ENCODE data around the gene VNN1.
"Not testable (repeated sequence)": the region's sequence is repeated elsewhere in the genome, so short reads cannot be mapped to it uniquely, and the experiment has no call there.

Gene VNN1

GRCh38 chr6:132673376-132674094, 40.3 kb downstream of the VNN1 start:
- no peak for DNase-seq (ENCODE audit: low read depth, low spot score)

- no peak for DNase-seq (ENCODE audit: low read depth, low spot score)
These were observed 42.6 kb downstream of the VNN1 start for GRCh38 chr6:132671295-132671694.

GRCh38 chr6:132669690-132670291, 44.1 kb downstream of the VNN1 start:
- no peak for DNase-seq (ENCODE audit: low read depth, low spot score)

GRCh38 chr6:132666118-132666517, 47.7 kb downstream of the VNN1 start:
- no peak for DNase-seq (ENCODE audit: low read depth, low spot score)

- DNase-seq (ENCODE audit: low read depth, low spot score) = no peak
These were observed 49.4 kb downstream of the VNN1 start for GRCh38 chr6:132664309-132665034.

- DNase-seq (ENCODE audit: low read depth, low spot score) = no peak
These were observed 50.2 kb downstream of the VNN1 start for GRCh38 chr6:132663661-132664060.

- no peak for DNase-seq (ENCODE audit: low read depth, low spot score)
These were observed 51.9 kb downstream of the VNN1 start for GRCh38 chr6:132661906-132662305.

GRCh38 chr6:132659082-132659481, 54.8 kb downstream of the VNN1 start, which contains the start of gene TAAR1:
TAAR1 (minus strand) TSS chr6:132659182; CDS start chr6:132646003, 13,179 bp downstream.
- DNase-seq (ENCODE audit: low read depth, low spot score) = no peak

- DNase-seq (ENCODE audit: low read depth, low spot score) = no peak
These were observed 62.8 kb downstream of the VNN1 start for GRCh38 chr6:132651062-132651461.

- no peak for DNase-seq (ENCODE audit: low read depth, low spot score)
These were observed 63.4 kb downstream of the VNN1 start for GRCh38 chr6:132650429-132650828.

GRCh38 chr6:132648828-132649227, 65.0 kb downstream of the VNN1 start:
- no peak for DNase-seq (ENCODE audit: low read depth, low spot score)

GRCh38 chr6:132648356-132648755, 65.5 kb downstream of the VNN1 start:
- DNase-seq (ENCODE audit: low read depth, low spot score) = no peak

GRCh38 chr6:132643547-132643946, 70.3 kb downstream of the VNN1 start:
- DNase-seq (ENCODE audit: low read depth, low spot score) = no peak

GRCh38 chr6:132637135-132637534, 76.7 kb downstream of the VNN1 start:
- DNase-seq (ENCODE audit: low read depth, low spot score) = not testable (repeated sequence)

- DNase-seq (ENCODE audit: low read depth, low spot score) = not testable (repeated sequence)
These were observed 77.9 kb downstream of the VNN1 start for GRCh38 chr6:132635906-132636305.

- DNase-seq (ENCODE audit: low read depth, low spot score) = not testable (repeated sequence)
These were observed 78.6 kb downstream of the VNN1 start for GRCh38 chr6:132635288-132635687.

GRCh38 chr6:132634796-132635195, 79.1 kb downstream of the VNN1 start:
- no peak for DNase-seq (ENCODE audit: low read depth, low spot score)

- no peak for DNase-seq (ENCODE audit: low read depth, low spot score)
These were observed 80.5 kb downstream of the VNN1 start for GRCh38 chr6:132633362-132633761.
